Heart right ventricle (tissue), 16 donors: ENCODE data around the gene ALOX5AP. TPM values are rescaled to one million over a fixed set of nuclear protein-coding genes. Genes with fewer than 3 reads are reported as not detected.
A peak's percentile ranks its signal among the peaks of the same experiment; 100 is the strongest.

Experiments
- ATAC-seq, 8 donors: fragments of 200-7000 bp; cut with Tn5 transposase; one replicate each; pipeline ENCODE4 v1.9.1; 2020; ENCODE audit warnings: mild to moderate bottlenecking in 8 of 8, moderate library complexity in 8 of 8, moderate number of reproducible peaks in 1 of 8
- DNase-seq, 2 donors: peaks; one replicate each; pipeline ENCODE4 v3.0.0-alpha.2; 2020
- H3K27ac ChIP-seq, 10 donors: fragments of 200-600 bp; sonication (generic) in 2 of 10; one replicate each; pipeline versions ENCODE4 v1.5.0 to v1.8.0; 2020 to 2022; ENCODE audit warnings: mild to moderate bottlenecking in 3 of 10
- H3K27me3 ChIP-seq, 7 donors: fragments of 200-600 bp; one replicate each; pipeline ENCODE4 v1.8.0; 2021 to 2022; ENCODE audit warnings: mild to moderate bottlenecking in 2 of 7
- H3K36me3 ChIP-seq, 9 donors: fragments of 200-600 bp; sonication (generic) in 1 of 9; one replicate each; pipeline versions ENCODE4 v1.5.0 to v1.8.0; 2020 to 2022; ENCODE audit warnings: mild to moderate bottlenecking in 2 of 9
- H3K4me1 ChIP-seq, 9 donors: fragments of 200-600 bp; sonication (generic) in 1 of 9; one replicate each; pipeline versions ENCODE4 v1.5.0 to v1.8.0; 2020 to 2022; ENCODE audit warnings: mild to moderate bottlenecking in 4 of 9
- H3K4me3 ChIP-seq, 10 donors: fragments of 200-600 bp; sonication (generic) in 2 of 10; one replicate each; pipeline versions ENCODE4 v1.5.0 to v1.8.0; 2020 to 2022; ENCODE audit warnings: mild to moderate bottlenecking in 7 of 10, moderate library complexity in 2 of 10
- H3K9me3 ChIP-seq, 11 donors: fragments of 200-600 bp in 10 of 11; sonication (generic) in 2 of 11; one replicate each; pipeline versions ENCODE4 v1.5.0 to v1.8.0; 2013 to 2022; ENCODE audit warnings: mild to moderate bottlenecking in 2 of 11, control low read depth in 1 of 11, moderate library complexity in 1 of 11
- CTCF ChIP-seq, 9 donors: fragments of 200-600 bp; sonication (generic) in 2 of 9; IDR thresholded peaks; one replicate each; pipeline versions ENCODE4 v1.5.0 to v1.8.0; 2021 to 2022; ENCODE audit warnings: antibody characterized with exemption in 9 of 9, mild to moderate bottlenecking in 5 of 9, moderate library complexity in 1 of 9
- whole genome bisulfite sequencing, 2 donors: extraction: QIAGEN DNeasy Blood & Tissue Kit; methylation state at CpG; one replicate each; pipeline ENCODE4 v1.1.7; 2013; ENCODE audit warnings: inconsistent platforms in 1 of 2; 5-methylcytosine and 5-hydroxymethylcytosine counted together
- intact Hi-C, 10 donors: fragments of 100-400 bp; cut with DNase I; formaldehyde crosslinking; loops; one replicate each; pipeline versions ENCODE4 v1.11.1 to v1.14.2; 2022
- polyA plus RNA-seq, 2 donors: library from polyadenylated mRNA; stranded (reverse); fragments of 200-250 nt; gene quantifications; one replicate each; pipeline ENCODE4 v1.2.3, GENCODE V29; 2013
- total RNA-seq, 10 donors: library from RNA; stranded (reverse); fragmentation: NEBNext Ultra II Directional in 3 of 10; extraction: Animal tissue kit (Norgen Biotek cat#: 25700) in 3 of 10; gene quantifications; one replicate each; pipeline versions ENCODE4 v1.2.1 to v1.2.4, GENCODE V29; 2021 to 2023
- donor health status: Arrhythmogenic right ventricular cardiomyopathy.
- donor health status: ischemic (EF 13 %, LVEDD 7.1; RV severe dilation, severe dysfunction).
- donor health status: healthy with polysubstance abuse.
- donor health status: DM: no; HTN: yes; CAD: no.
- donor health status: DM: no; HTN: no; CAD: no.
- donor health status: ischemic (EF 25% LVEDD 6.9; RV normal size, moderate dysfunction).
- donor health status: ischemic (EF 25% LVEDD 5.7; RV mildly dilated, moderate dysfunction).
- donor health status: healthy.
- donor health status: DM: yes; HTN: yes; CAD: no.
- donor health status: Ischemic cardiomyopathy.
- donor health status: ischemic (EF 35%, LVEDD 5.7; RV mildly dilated, moderate dysfunction).
- donor health status: nonischemic (EF 11% LVEDD 7.7; RV severe dilation, severe dysfunction).
- donor health status: DM: yes; HTN: yes; CAD: no.
- donor health status: PGD.
- donor health status: ischemic (EF 29% LVEDD 5.4; RV normal size, mild dysfunction).
- donor health status: nonischemic (EF 23%, LVEDD 6.1; RV moderate dilation, normal function).

Gene ALOX5AP
- total and polyA plus RNA-seq, 12 donors = 0.95 to 19.5 (median 4.6) TPM

- intact Hi-C loops = loop anchor here in 2 of 10 donors (5.0 to 10.0 kb wide), 2 partner anchors 48 to 60 kb away; no protein-coding TSS in a partner anchor
- no peaks in the 10 kb centered on the region for H3K36me3 ChIP-seq
- 72 to 78% methylated on average over 1 of the region's 1 CpG for WGBS, 2 donors
- TF ChIP-seq CTCF (IDR thresholded peaks at IDR 0.05) = no peak
- H3K9me3 ChIP-seq = no peaks in the 10 kb centered on the region
- no peak overlapping the region for H3K4me3 ChIP-seq
- H3K27ac ChIP-seq = peak overlapping the region in 1 of 10 donors; percentile 87
- DNase-seq (no peak), ATAC-seq (no peak)
- peaks cover 0 to 48% (median 0%) of the 10 kb centered on the region in 9 donors for H3K4me1 ChIP-seq
- H3K27me3 ChIP-seq = peaks cover 0 to 29% (median 0%) of the 10 kb centered on the region in 7 donors
Measured at GRCh38 chr13:30734439-30734838, 904 bp upstream of the ALOX5AP start.

GRCh38 chr13:30735872-30736175 lies 481 bp downstream of the ALOX5AP start:
- WGBS, 2 donors = 92 to 93% methylated on average over 2 of the region's 2 CpGs
- no peak for ATAC-seq
- DNase-seq = no peak
- H3K27me3 ChIP-seq = peaks cover 0 to 18% (median 0%) of the 10 kb centered on the region in 7 donors
- no peaks in the 10 kb centered on the region for H3K36me3 ChIP-seq
- H3K9me3 ChIP-seq = no peaks in the 10 kb centered on the region
- H3K27ac ChIP-seq = peak overlapping the region in 1 of 10 donors; percentile 87
- H3K4me3 ChIP-seq = peak overlapping the region in 6 of 10 donors; percentile 6 to 44 (median 22)
- H3K4me1 ChIP-seq = peaks cover 0 to 62% (median 0%) of the 10 kb centered on the region in 9 donors
- intact Hi-C loops = loop anchor here in 1 of 10 donors (10.0 kb wide), 1 partner anchor 59 kb away; no protein-coding TSS in a partner anchor
- TF ChIP-seq CTCF (IDR thresholded peaks at IDR 0.05) = no peak

GRCh38 chr13:30736461-30737320 lies 1.3 kb downstream of the ALOX5AP start:
- Histone ChIP-seq H3K36me3 (no peaks in the 10 kb centered on the region), H3K4me1 (peaks cover 0 to 71% (median 0%) of the 10 kb centered on the region in 9 donors), H3K4me3 (peak overlapping the region in 4 of 10 donors; percentile 3 to 44 (median 12)), H3K27ac (peak overlapping the region in 2 of 10 donors; percentile 44 to 87), H3K27me3 (peaks cover 0 to 15% (median 0%) of the 10 kb centered on the region in 7 donors), H3K9me3 (no peaks in the 10 kb centered on the region)
- intact Hi-C loops = loop anchor here in 1 of 10 donors (10.0 kb wide), 1 partner anchor 58 kb away; no protein-coding TSS in a partner anchor
- TF ChIP-seq CTCF (IDR thresholded peaks at IDR 0.05) = no peak
- ATAC-seq (no peak), DNase-seq (no peak)
- WGBS, 2 donors = 82 to 84% methylated on average over 5 of the region's 5 CpGs

- Histone ChIP-seq H3K4me1 (peaks cover 0 to 81% (median 0%) of the 10 kb centered on the region in 9 donors), H3K27ac (peak overlapping the region in 2 of 10 donors; percentile 44 to 87), H3K27me3 (peaks cover 0 to 5% (median 0%) of the 10 kb centered on the region in 7 donors), H3K9me3 (no peaks in the 10 kb centered on the region), H3K4me3 (peak overlapping the region in 3 of 10 donors; percentile 3 to 44 (median 4)), H3K36me3 (no peaks in the 10 kb centered on the region)
- intact Hi-C loops = loop anchor here in 1 of 10 donors (10.0 kb wide), 1 partner anchor 57 kb away; no protein-coding TSS in a partner anchor
- TF ChIP-seq CTCF (IDR thresholded peaks at IDR 0.05) = no peak
- ATAC-seq (peak in 4 of 8 donors; percentile 28 to 51 (median 46)), DNase-seq (no peak)
- 83 to 84% methylated on average over 3 of the region's 3 CpGs for WGBS, 2 donors
Measured at GRCh38 chr13:30737511-30738337, 2.4 kb downstream of the ALOX5AP start.
